Epithelial cell of esophagus (primary cell): ENCODE measurements around the gene DACT2.

Experiments used
- DNase-seq: peaks from one replicate; pipeline ENCODE4 v3.0.0; 2010; ENCODE audit warnings: low read depth
- H3K4me3 ChIP-seq: 2 replicates; pipeline ENCODE4 v1.5.1; 2011; ENCODE audit warnings: mild to moderate bottlenecking, low read length, control low read depth
- TF ChIP-seq, protein P1 (sequence below): IDR thresholded peaks from 2 replicates; pipeline ENCODE4 v1.5.1; 2011; ENCODE audit warnings: low read depth, mild to moderate bottlenecking, low read length, control low read depth, inconsistent platforms; ENCODE audit not compliant: insufficient read depth; ENCODE audit errors: missing control alignments

The DACT2 gene

DNA sequence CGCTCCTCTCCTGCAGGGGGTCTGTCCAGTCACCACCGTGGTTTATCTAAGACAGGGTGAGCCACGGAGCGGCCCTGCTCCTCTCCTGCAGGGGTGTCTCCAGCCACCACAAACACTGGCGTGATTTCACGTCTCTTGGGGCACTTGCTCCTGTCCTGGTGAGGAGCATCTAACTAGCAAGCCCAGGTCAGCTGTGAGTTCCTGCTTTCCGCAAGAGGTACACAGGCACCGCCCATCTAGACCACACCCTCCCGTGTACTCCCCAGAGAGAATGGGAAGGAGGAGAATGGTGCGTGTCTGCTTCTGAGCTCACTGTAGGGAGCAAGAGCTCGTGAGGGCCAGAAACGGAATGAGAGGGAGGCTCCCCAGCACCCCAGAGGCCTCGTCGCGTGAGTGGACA is 40.7 kb downstream of the DACT2 start:
- TF ChIP-seq, protein P1, sequence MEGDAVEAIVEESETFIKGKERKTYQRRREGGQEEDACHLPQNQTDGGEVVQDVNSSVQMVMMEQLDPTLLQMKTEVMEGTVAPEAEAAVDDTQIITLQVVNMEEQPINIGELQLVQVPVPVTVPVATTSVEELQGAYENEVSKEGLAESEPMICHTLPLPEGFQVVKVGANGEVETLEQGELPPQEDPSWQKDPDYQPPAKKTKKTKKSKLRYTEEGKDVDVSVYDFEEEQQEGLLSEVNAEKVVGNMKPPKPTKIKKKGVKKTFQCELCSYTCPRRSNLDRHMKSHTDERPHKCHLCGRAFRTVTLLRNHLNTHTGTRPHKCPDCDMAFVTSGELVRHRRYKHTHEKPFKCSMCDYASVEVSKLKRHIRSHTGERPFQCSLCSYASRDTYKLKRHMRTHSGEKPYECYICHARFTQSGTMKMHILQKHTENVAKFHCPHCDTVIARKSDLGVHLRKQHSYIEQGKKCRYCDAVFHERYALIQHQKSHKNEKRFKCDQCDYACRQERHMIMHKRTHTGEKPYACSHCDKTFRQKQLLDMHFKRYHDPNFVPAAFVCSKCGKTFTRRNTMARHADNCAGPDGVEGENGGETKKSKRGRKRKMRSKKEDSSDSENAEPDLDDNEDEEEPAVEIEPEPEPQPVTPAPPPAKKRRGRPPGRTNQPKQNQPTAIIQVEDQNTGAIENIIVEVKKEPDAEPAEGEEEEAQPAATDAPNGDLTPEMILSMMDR = no peak
- no peak overlapping the region for H3K4me3 ChIP-seq
- no peak for DNase-seq

DNA sequence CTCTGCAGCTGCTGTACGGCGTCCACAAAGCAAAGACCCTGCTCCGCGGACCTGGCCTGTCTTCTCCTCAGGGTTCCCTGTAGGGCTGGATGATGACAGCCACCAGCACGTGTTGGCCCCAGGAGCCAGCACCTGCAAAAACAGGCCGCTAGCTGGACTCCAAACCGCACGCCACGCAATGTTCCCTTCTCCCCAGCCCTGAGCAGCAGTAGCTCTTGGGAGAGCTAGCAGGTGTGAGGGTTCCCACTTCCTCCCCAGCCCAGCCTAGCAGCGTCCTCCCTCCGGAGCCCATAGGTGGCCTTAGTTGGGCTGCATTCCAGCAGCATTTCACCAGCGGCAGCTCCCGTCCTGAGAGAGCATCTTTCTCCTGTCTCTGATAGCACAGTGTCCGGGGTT is 42.3 kb downstream of the DACT2 start:
- no peak for DNase-seq
- no peak overlapping the region for H3K4me3 ChIP-seq
- TF ChIP-seq, protein P1 = no peak

DNA sequence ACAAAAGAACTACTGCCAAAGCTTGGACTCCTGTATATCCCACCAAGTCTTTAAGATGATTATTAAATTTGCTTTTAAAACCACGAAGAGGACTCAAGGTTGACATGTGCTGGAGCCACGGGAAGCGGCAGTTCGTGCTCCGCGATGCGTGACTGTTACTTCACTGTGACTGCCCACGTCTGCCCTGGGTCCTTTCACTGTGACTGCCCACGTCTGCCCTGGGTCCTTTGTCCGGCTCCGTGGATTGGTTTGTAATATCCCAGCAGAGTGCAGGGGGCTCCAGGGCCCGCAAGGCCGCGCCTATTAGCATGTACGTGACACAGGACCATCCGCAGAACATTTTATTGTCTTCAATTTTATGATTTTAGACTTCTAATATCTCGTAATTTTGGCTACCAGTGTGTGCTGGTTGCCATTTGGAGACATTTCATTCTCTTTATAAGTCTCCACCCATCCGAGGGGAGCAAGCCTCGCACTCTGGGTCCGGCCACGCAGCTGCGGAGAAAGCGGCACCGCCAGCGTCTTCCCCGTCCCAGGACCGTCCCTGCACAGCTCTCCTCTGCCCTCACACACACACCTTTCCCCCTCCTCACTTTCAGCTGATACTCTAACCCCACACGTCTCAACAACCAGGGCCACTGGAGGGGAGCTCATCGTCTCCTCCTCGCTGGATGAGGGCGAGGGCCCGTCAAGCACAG is 42.9 kb downstream of the DACT2 start:
- no peak for DNase-seq
- no peak overlapping the region for H3K4me3 ChIP-seq
- TF ChIP-seq, protein P1 = no peak

DNA sequence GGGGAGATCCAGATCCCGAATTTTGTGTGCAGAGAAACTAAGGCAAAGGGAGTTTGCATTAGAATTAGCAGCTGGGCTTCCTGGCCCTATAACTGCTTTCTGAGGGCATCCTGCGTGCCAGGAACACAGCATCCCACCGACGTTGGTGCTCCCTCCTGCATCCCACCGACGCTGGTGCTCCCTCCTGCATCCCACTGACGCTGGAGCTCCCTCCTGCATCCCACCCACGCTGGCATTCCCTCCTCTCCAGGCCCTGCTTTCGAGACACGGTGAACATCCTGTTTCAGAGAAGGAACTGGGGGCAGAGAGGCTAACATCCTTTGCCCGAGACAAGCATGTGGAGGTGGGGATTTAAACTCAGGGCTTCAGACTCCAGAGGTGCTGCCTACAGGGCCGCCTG is 44.4 kb downstream of the DACT2 start:
- H3K4me3 ChIP-seq = no peak overlapping the region
- TF ChIP-seq, protein P1 = no peak
- DNase-seq = no peak

DNA sequence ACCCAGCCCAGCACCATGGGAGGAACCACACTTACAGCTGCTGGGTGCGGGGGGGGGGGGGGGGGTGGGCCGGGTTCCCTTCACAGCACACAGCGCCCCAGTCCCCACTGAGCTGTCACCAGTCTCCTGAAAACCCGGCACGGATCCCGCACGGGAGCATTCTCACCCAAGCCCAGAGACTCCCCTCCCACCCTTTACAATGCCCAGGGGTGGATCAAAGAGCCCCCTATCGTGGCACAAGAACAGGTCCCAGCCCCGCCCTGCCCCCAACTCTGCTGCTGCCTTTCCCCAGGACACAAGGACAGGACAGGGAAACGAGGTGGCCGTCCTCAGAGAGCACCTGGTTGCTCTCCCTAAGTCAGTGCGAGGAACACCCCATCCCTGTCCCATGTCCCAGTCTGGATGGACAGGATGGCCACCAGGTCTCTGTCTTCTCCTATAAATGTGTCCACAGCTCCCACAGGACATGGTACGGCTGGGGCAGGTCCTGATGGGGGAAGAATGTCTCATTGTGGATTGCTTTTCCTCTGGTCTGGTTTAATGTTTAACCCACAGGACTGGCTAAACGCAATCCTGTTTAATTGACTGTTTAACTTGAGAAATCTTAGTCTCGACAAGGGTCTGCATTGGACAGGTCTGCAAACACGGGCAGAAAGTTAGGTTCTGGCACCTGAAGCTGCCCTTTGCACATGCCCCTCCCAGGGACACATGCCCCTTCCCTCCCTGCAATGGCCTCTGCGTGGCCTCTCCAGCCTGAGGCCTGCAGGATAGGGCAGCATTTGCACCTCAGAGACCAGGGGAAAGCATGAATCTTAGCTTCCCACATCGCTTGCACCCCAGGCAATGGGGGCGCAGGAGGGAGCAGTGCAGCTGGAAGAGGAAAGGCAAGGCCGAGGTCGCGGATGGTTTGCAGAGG is 45.3 kb downstream of the DACT2 start:
- no peak for DNase-seq
- H3K4me3 ChIP-seq = no peak overlapping the region
- TF ChIP-seq, protein P1 = no peak

DNA sequence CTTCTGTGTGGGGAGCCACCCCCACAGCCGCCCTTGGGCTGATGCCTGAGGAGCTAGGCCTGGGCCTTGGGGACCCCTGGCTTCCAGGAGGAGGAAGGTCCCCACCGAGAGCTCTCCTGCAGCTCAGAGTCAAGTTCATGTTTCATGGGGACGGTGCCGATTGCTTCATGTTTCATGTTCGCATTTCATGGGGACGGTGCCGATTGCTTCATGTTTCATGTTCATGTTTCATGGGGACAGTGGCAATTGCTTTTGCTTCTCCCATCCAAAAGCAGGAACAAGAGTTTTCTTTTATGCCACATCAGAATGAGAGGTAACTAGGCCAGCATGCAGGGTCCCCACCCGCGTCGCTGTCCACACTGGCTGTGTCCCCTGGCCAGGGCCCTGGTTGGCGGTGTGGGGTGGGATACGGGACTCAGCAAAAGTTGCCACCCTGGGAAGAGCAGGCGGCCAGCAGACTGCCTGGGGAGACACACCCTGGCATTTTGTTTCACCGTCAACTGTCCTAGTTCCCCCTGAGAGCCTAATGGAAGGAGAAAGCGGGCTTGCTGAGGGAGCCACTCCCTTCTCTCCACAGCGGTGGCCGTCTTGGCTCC is 46.0 kb downstream of the DACT2 start:
- TF ChIP-seq, protein P1 = no peak
- no peak overlapping the region for H3K4me3 ChIP-seq
- DNase-seq = no peak
